BLaER1 treated with 17β-estradiol and CSF1 and Interleukin-3, amounts not matched to agents 10 nM and 100 nM (cell line): ENCODE data around the gene WHRN.

Experiments
- H3K27ac ChIP-seq, 11 experiments: shearing (Covaris generic); formaldehyde crosslinking; 2 replicates each; pipeline ENCODE4 v1.8.1; 2022
- H3K27me3 ChIP-seq, 11 experiments: shearing (Covaris generic); formaldehyde crosslinking; 2 replicates each; pipeline ENCODE4 v1.8.1; 2022
- H3K36me3 ChIP-seq, 11 experiments: shearing (Covaris generic); formaldehyde crosslinking; 2 replicates each; pipeline ENCODE4 v1.8.1; 2022
- H3K4me1 ChIP-seq, 10 experiments: shearing (Covaris generic); formaldehyde crosslinking; 2 replicates each; pipeline ENCODE4 v1.8.1; 2022
- H3K4me2 ChIP-seq, 11 experiments: shearing (Covaris generic); formaldehyde crosslinking; 2 replicates each; pipeline ENCODE4 v1.8.1; 2022
- H3K4me3 ChIP-seq, 10 experiments: shearing (Covaris generic); formaldehyde crosslinking; 2 replicates each; pipeline ENCODE4 v1.8.1; 2022
- H3K9ac ChIP-seq, 11 experiments: shearing (Covaris generic); formaldehyde crosslinking; 2 replicates each; pipeline ENCODE4 v1.8.1; 2022
- H3K9me3 ChIP-seq, 11 experiments: shearing (Covaris generic); formaldehyde crosslinking; replicated peaks in 1 of 11; 2 replicates each; pipeline ENCODE4 v1.8.1; 2022
- H4K20me1 ChIP-seq, 11 experiments: shearing (Covaris generic); formaldehyde crosslinking; 2 replicates each; pipeline ENCODE4 v1.8.1; 2022
- Cebpa-rat ChIP-seq, 11 experiments: shearing (Covaris generic); IDR thresholded peaks; 2 replicates each; pipeline ENCODE4 v1.8.1; 2022

Gene WHRN

DNA sequence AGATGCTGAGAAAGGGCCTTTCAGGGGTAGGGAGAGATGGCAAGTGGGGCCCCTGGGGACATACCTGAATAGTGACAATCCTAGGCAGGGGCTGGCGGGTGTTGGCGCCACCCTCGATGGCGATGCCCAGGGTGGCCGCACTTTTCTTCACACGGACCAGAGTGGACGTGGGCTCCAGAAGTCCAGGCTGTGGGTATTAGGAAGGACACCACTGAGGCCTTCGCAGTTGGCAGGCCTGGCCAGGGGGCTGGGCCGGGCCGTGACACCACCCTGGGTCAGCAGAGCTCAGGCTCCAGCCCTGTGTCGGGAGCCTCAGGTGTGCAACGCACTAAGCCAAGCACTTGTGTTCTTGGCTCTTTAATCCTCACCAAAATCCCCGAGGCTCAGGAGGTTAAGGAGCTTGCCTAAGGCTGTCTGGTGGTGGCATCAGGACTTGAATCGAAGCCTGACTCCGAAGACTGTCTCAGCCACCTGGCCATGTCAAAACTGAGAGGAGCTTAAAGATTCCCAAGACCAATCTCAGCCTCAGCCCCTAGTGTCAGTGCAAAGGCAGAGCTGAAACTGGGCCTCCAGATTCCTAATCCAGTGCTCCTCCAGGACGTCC is 102.0 kb downstream of the WHRN start:
- Histone ChIP-seq H3K4me2 (no peak overlapping the region; a peak in 1 of 22 replicates), H3K27me3 (no peaks in the 10 kb centered on the region), H3K36me3 (no peaks in the 10 kb centered on the region), H3K27ac (peak overlapping the region in 3 of 11 experiments; percentile 1 to 29 (median 5); a peak in 3 of 22 replicates), H3K9ac (peak overlapping the region in 2 of 11 experiments; percentile 1 to 15; a peak in 2 of 22 replicates), H4K20me1 (no peaks in the 10 kb centered on the region), H3K9me3 (no peaks in the 10 kb centered on the region), H3K4me3 (no peak overlapping the region), H3K4me1 (peaks cover 5 to 38% (median 26%) of the 10 kb centered on the region in 10 experiments; a peak in 18 of 20 replicates)
- TF ChIP-seq Cebpa-rat (IDR thresholded peaks at IDR 0.05) = no peak

DNA sequence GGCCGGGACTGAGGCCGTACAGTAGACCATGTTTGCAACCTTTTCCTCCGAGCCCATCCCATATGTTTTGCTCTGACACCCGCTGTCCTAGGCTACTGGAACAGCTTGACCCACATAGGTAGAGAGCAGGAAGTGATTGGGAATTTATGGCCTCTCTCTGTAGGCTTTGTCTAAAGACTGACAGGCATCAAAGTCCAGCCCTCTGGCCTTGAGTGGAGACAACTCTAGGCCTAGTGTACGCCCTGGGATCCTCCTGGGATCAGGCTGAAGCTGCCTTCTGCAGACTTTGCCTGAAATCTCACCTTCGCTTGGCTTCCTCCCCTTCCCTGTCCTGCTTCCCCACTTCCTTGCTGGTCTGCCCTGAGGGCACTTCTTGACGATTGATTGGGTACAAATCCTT is 103.9 kb downstream of the WHRN start:
- H3K36me3 ChIP-seq = peaks cover 0 to 4% (median 0%) of the 10 kb centered on the region in 11 experiments; a peak in 1 of 22 replicates
- H3K27ac ChIP-seq = no peak overlapping the region
- H3K9ac ChIP-seq = no peak overlapping the region; a peak in 1 of 22 replicates
- H3K9me3 ChIP-seq = no peaks in the 10 kb centered on the region
- no peak for TF ChIP-seq Cebpa-rat (IDR thresholded peaks at IDR 0.05)
- H3K27me3 ChIP-seq = no peaks in the 10 kb centered on the region
- H3K4me3 ChIP-seq = no peak overlapping the region
- peaks cover 16 to 45% (median 31%) of the 10 kb centered on the region in 10 experiments for H3K4me1 ChIP-seq
- H4K20me1 ChIP-seq = peaks cover 0 to 11% (median 0%) of the 10 kb centered on the region in 11 experiments; a peak in 3 of 22 replicates
- H3K4me2 ChIP-seq = no peak overlapping the region

DNA sequence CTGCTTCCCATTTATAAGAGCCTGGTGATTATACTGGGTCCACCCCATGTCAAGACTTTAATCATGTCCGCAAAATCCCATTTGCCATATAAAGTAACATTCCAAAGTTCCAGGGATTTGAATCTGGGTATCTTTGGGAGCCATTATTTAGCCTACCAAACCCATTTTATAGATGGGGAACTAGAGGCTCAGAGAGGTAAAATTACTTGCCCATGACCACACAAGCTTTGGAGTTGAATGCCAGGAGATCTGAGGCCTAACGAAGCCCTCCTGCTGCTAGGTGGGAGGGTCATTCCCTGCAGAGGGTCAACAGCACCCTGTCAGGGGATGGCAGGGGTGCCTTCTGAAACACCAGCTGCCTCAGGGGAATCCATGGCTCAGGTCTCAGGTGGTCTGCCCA is 104.5 kb downstream of the WHRN start:
- Histone ChIP-seq H3K4me2 (no peak overlapping the region), H3K27ac (no peak overlapping the region), H3K27me3 (no peaks in the 10 kb centered on the region), H4K20me1 (peaks cover 0 to 11% (median 0%) of the 10 kb centered on the region in 11 experiments; a peak in 5 of 22 replicates), H3K4me3 (no peak overlapping the region), H3K36me3 (peaks cover 0 to 8% (median 0%) of the 10 kb centered on the region in 11 experiments; a peak in 2 of 22 replicates), H3K4me1 (peaks cover 22 to 45% (median 34%) of the 10 kb centered on the region in 10 experiments), H3K9me3 (no peaks in the 10 kb centered on the region), H3K9ac (no peak overlapping the region)
- no peak for TF ChIP-seq Cebpa-rat (IDR thresholded peaks at IDR 0.05)

DNA sequence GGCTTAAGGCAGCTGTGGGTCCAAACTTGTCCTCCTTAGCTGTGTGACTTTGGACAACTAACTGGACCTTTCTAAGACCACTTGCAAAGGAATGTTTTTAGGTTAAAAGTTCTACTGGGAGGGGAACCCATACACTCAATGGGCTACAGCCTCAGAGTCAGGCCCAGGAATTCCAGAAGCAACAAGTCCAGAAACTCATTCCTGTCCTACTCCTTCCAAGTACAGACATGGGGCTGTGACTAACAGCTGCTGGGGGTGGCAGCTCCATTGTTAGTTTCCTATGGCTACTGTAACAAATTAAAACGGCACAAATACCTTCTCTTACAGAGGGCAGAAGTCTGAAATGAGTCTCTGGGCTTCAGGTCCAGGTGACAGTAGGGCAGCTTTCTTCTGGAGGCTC is 105.1 kb downstream of the WHRN start:
- no peaks in the 10 kb centered on the region for H3K9me3 ChIP-seq
- H3K36me3 ChIP-seq = peaks cover 0 to 14% (median 0%) of the 10 kb centered on the region in 11 experiments; a peak in 2 of 22 replicates
- H3K27me3 ChIP-seq = no peaks in the 10 kb centered on the region
- no peak overlapping the region for H3K27ac ChIP-seq
- H3K9ac ChIP-seq = no peak overlapping the region
- peaks cover 0 to 16% (median 3%) of the 10 kb centered on the region in 11 experiments; a peak in 7 of 22 replicates for H4K20me1 ChIP-seq
- H3K4me2 ChIP-seq = no peak overlapping the region
- peaks cover 27 to 47% (median 39%) of the 10 kb centered on the region in 10 experiments for H3K4me1 ChIP-seq
- TF ChIP-seq Cebpa-rat (IDR thresholded peaks at IDR 0.05) = no peak
- no peak overlapping the region for H3K4me3 ChIP-seq

DNA sequence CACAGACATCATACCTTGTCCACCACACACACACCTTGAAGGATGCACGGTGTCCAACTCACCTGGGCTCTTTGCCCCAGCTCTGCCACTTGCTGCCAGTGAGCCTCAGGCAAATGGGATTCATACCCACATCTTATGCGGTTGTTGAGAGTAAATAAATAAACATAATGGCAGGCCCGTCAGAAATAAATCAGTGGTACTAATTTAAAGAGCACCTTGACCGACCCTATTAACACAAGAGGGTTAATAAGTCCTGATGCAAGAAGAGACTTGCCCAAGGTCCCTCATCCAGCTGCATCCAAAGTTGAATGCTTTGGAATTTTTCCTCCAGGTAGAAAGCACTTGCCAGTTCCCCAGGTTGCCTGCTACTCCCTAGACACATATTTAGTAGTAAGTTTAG is 105.9 kb downstream of the WHRN start:
- H3K27me3 ChIP-seq = no peaks in the 10 kb centered on the region
- no peaks in the 10 kb centered on the region for H3K9me3 ChIP-seq
- peak overlapping the region in 7 of 11 experiments; percentile 81 to 95 (median 84); a peak in 5 of 22 replicates for H3K4me2 ChIP-seq
- peaks cover 36 to 53% (median 45%) of the 10 kb centered on the region in 10 experiments for H3K4me1 ChIP-seq
- H3K27ac ChIP-seq = no peak overlapping the region
- H4K20me1 ChIP-seq = peaks cover 0 to 23% (median 8%) of the 10 kb centered on the region in 11 experiments; a peak in 8 of 22 replicates
- H3K36me3 ChIP-seq = peaks cover 0 to 16% (median 0%) of the 10 kb centered on the region in 11 experiments; a peak in 3 of 22 replicates
- no peak overlapping the region for H3K4me3 ChIP-seq
- no peak for TF ChIP-seq Cebpa-rat (IDR thresholded peaks at IDR 0.05)
- no peak overlapping the region for H3K9ac ChIP-seq

DNA sequence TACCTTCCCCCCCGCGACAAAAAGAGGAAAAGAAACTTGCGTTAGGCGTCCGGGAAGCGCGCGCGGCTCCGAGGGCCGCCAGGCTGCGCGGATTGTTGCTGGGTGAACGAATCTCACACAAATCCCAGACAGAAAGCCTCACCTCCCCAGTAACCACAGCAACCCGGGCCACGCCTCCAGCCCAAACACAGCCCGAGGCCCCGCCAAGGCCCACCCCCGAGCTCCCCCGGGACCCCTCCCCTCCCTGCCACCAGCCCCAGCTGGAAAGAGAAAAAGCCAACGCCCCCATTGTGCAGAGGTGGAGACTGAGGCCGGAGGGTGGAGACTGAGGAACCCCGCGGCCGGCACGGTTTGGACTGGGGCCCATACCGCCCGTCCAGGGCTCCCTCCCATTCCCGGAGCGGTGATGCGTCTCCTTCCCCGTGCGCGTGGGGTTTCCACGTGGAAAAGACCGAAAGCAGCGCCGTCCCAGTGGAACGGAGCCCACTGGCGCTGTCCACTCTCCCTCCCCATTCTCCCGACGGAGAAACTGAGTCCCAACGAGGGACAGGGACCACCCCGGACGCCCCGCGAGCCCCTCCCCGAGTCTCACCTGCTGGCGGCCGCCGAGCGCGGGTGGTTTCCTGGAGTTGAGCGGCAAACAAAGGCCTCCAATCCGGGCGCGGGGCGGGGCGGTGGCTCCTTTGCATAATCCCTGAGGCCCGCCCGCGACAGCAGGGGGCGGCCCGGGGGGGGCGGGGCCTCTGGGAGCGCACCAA is 107.2 kb downstream of the WHRN start:
- Histone ChIP-seq H3K36me3 (peaks cover 0 to 25% (median 0%) of the 10 kb centered on the region in 11 experiments; a peak in 4 of 22 replicates), H3K27me3 (no peaks in the 10 kb centered on the region), H3K4me1 (peaks cover 38 to 64% (median 55%) of the 10 kb centered on the region in 10 experiments), H3K27ac (peak overlapping the region; percentile 81 to 94 (median 90)), H3K9ac (peak overlapping the region; percentile 76 to 90 (median 84)), H3K9me3 (no peaks in the 10 kb centered on the region), H3K4me2 (peak overlapping the region; percentile 76 to 95 (median 86)), H4K20me1 (peaks cover 0 to 23% (median 8%) of the 10 kb centered on the region in 11 experiments; a peak in 8 of 22 replicates), H3K4me3 (peak overlapping the region; percentile 71 to 86 (median 76))
- TF ChIP-seq Cebpa-rat (IDR thresholded peaks at IDR 0.05) = no peak

DNA sequence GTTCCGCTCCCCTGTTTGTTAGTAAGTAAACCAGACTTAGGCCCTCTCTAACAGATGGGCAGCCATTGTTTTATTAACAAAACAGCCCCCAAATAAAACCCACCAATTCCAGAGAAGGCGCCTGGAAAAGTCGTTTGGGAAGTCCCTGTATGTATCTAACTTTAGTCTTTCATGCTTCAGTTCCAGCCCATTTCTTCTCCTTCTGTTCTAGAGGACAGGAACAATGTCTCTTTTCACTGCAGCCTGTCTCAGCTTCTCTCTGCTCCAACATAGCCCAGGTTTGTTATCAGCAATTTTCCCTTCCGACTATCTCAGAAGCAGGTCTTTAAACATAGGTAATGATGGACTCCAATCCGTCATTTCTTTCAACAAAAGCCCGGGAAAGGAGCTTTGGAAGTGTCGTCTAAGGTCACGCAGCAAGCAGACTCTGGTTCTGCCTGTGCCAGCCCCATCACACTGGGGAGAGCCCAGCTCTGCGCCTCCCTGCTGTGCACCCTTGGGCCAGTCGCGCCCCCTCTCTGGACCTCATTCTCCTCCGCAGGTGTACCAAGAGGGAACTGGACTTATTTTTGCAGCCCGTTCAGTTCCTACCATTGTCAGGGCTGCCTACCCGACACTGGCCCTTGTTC is 107.9 kb downstream of the WHRN start:
- H3K27ac ChIP-seq = peak overlapping the region; percentile 51 to 94 (median 90); a peak in 21 of 22 replicates
- peaks cover 45 to 68% (median 62%) of the 10 kb centered on the region in 10 experiments for H3K4me1 ChIP-seq
- peak overlapping the region; percentile 76 to 90 (median 83); a peak in 21 of 22 replicates for H3K9ac ChIP-seq
- H3K27me3 ChIP-seq = no peaks in the 10 kb centered on the region
- H4K20me1 ChIP-seq = peaks cover 0 to 23% (median 8%) of the 10 kb centered on the region in 11 experiments; a peak in 10 of 22 replicates
- peak overlapping the region; percentile 71 to 86 (median 76) for H3K4me3 ChIP-seq
- H3K36me3 ChIP-seq = peaks cover 0 to 30% (median 0%) of the 10 kb centered on the region in 11 experiments; a peak in 7 of 22 replicates
- no peaks in the 10 kb centered on the region for H3K9me3 ChIP-seq
- peak overlapping the region; percentile 76 to 95 (median 86) for H3K4me2 ChIP-seq
- TF ChIP-seq Cebpa-rat (IDR thresholded peaks at IDR 0.05) = no peak

DNA sequence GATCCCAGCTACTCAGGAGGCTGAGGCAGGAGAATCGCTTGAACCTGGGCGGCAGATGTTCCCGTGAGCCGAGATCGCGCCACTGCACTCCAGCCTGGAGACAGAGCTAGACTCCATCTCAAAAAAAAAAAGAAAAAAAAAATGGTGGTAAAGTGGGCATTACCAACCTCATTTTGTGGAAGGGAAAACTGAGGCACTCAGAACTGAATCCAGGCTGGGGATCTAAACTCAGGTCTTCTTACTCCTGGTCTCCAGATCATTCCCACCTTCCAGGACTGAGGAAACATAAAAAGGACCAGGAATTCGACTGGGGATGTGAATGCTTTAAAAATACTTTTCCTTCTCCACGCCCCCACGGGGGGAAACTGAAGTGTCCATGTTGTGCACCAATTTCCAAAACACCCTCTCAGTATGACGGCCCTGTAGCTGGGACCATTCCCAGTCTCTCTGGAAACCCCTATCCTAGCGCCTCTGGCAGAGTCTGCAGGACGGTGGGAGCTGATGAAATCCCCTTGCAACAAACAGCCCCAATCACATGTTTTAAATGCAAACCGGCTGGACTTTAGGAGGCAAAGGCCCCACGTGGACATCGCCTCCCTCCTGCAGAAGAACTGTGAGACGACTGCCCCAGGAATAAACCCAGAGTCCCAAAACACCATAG is 108.6 kb downstream of the WHRN start:
- Histone ChIP-seq H3K36me3 (peaks cover 0 to 37% (median 0%) of the 10 kb centered on the region in 11 experiments; a peak in 7 of 22 replicates), H4K20me1 (peaks cover 0 to 23% (median 8%) of the 10 kb centered on the region in 11 experiments; a peak in 10 of 22 replicates), H3K4me1 (peaks cover 52 to 73% (median 68%) of the 10 kb centered on the region in 10 experiments), H3K27ac (peak overlapping the region in 10 of 11 experiments; percentile 81 to 94 (median 90); a peak in 20 of 22 replicates), H3K9ac (peak overlapping the region; percentile 76 to 90 (median 83); a peak in 20 of 22 replicates), H3K9me3 (no peaks in the 10 kb centered on the region), H3K4me3 (peak overlapping the region; percentile 71 to 86 (median 76); a peak in 17 of 20 replicates), H3K4me2 (peak overlapping the region; percentile 76 to 95 (median 86)), H3K27me3 (no peaks in the 10 kb centered on the region)
- no peak for TF ChIP-seq Cebpa-rat (IDR thresholded peaks at IDR 0.05)
